Erythroblast (primary cell): ENCODE data around the gene TMED5.

Experiments used
- GATA1 ChIP-seq: IDR thresholded peaks from 2 replicates; pipeline ENCODE4 v1.6.1; 2011; ENCODE audit warnings: low read depth, mild to moderate bottlenecking, control low read depth, low read length, moderate library complexity
- POLR2A ChIP-seq: IDR thresholded peaks from 2 replicates; pipeline ENCODE4 v1.6.1; 2011; ENCODE audit warnings: mild to moderate bottlenecking, low read length

GRCh38 chr1:93109578-93109977, 70.6 kb downstream of the TMED5 start:
- no peak for TF ChIP-seq POLR2A
- no peak for TF ChIP-seq GATA1
